ENCODE measurements around the gene PCDHB5. TPM values are rescaled to one million over a fixed set of nuclear protein-coding genes. Genes with fewer than 3 reads are reported as not detected.

The PCDHB5 gene
- total and polyA plus RNA-seq, 2 of the 13 experiments (the other 11 are each of a cell fraction or from before 2014, with no cell fraction given) = 0.07 to 0.08 TPM

GRCh38 chr5:141094481-141095262 lies 40.3 kb upstream of the PCDHB5 start, which contains the start of gene PCDHB2 (continued):
- TF ChIP-seq ZXDC (CRISPR knock-in tag; IDR thresholded peaks at IDR 0.05) (peak; percentile 38; the same call in 1 of the 2 replicates), BATF2 (CRISPR knock-in tag; IDR thresholded peaks at IDR 0.05) (no peak), HDAC2 (CRISPR knock-in tag; IDR thresholded peaks at IDR 0.05) (0 out of 2 replicates have a peak, but pooled peaks have one; percentile 39), ZNF574 (CRISPR knock-in tag; IDR thresholded peaks at IDR 0.05) (peak; percentile 90), XRCC5 (optimal IDR thresholded peaks at IDR 0.05; ENCODE audit: low read length) (peak; percentile 79), ZNF605 (CRISPR knock-in tag; IDR thresholded peaks at IDR 0.05) (0 out of 2 replicates have a peak, but pooled peaks have one; percentile 17), MIXL1 (CRISPR knock-in tag; IDR thresholded peaks at IDR 0.05) (0 out of 2 replicates have a peak, but pooled peaks have one; percentile 37), ZNF792 (CRISPR knock-in tag; IDR thresholded peaks at IDR 0.05) (0 out of 2 replicates have a peak, but pooled peaks have one; percentile 60), REXO4 (CRISPR knock-in tag; IDR thresholded peaks at IDR 0.05; ENCODE audit: borderline replicate concordance) (no peak), ZNF737 (CRISPR knock-in tag; IDR thresholded peaks at IDR 0.05; ENCODE audit: borderline replicate concordance) (0 out of 2 replicates have a peak, but pooled peaks have one; percentile 21), ASH2L (IDR thresholded peaks at IDR 0.05; ENCODE audit: insufficient read length, low read depth, low read length) (peak; percentile 48), STAG1 (CRISPR knock-in tag; IDR thresholded peaks at IDR 0.05) (peak; percentile 64), GABPA (IDR thresholded peaks at IDR 0.05; ENCODE audit: low read depth, low read length) (no peak), GABPA (CRISPR knock-in tag; IDR thresholded peaks at IDR 0.05; ENCODE audit: low read depth) (peak; percentile 21), ZMYM4 (CRISPR knock-in tag; IDR thresholded peaks at IDR 0.05) (peak; percentile 63), PREB (CRISPR knock-in tag; IDR thresholded peaks at IDR 0.05) (no peak), CBX5 (CRISPR knock-in tag; IDR thresholded peaks at IDR 0.05; ENCODE audit: borderline replicate concordance) (peak; percentile 24; the same call in 1 of the 2 replicates), YEATS4 (CRISPR knock-in tag; IDR thresholded peaks at IDR 0.05; ENCODE audit: borderline replicate concordance) (peak; percentile 67; the same call in 1 of the 2 replicates), ZNF761 (CRISPR knock-in tag; conservative IDR thresholded peaks at IDR 0.05) (no peak), SP4 (CRISPR knock-in tag; IDR thresholded peaks at IDR 0.05) (no peak), GATAD1 (CRISPR knock-in tag; IDR thresholded peaks at IDR 0.05) (peak; percentile 61), KMT2A (CRISPR knock-in tag; IDR thresholded peaks at IDR 0.05) (peak; percentile 80), TEAD3 (CRISPR knock-in tag; optimal IDR thresholded peaks at IDR 0.05; ENCODE audit: borderline replicate concordance) (no peak), SMAD1 (CRISPR knock-in tag; IDR thresholded peaks at IDR 0.05; ENCODE audit: borderline replicate concordance, low read depth) (no peak; the same call in 1 of the 2 replicates)
